CD14-positive monocyte (primary cell): Measurements from ENCODE around the gene CSNK1G3. TPM values are rescaled to one million over a fixed set of nuclear protein-coding genes. Genes with fewer than 3 reads are reported as not detected.

Source experiments
- DNase-seq, 3 donors: peaks; one replicate each; pipeline ENCODE4 v3.0.0-alpha.2; 2011 to 2022
- H2AFZ ChIP-seq: 2 replicates; pipeline ENCODE4 v1.6.0; 2012; ENCODE audit warnings: mild to moderate bottlenecking, low read depth, low read length, inconsistent platforms; ENCODE audit not compliant: insufficient read depth, poor library complexity, severe bottlenecking
- H3K27ac ChIP-seq, 2 donors: 1 replicate in 1 of 2; 2 replicates in 1 of 2; pipeline ENCODE4 v1.5.1; 2012 to 2013; ENCODE audit warnings: low read length in 2 of 2, control low read depth in 1 of 2, inconsistent platforms in 1 of 2, low read depth in 1 of 2, mild to moderate bottlenecking in 1 of 2
- H3K27me3 ChIP-seq, 2 donors: one replicate each; pipeline versions ENCODE4 v1.6.0 to v1.6.1; 2011 to 2013; ENCODE audit warnings: low read length in 2 of 2; ENCODE audit not compliant: control insufficient read depth in 2 of 2, insufficient read depth in 2 of 2
- H3K36me3 ChIP-seq, 2 donors: replicated peaks in 1 of 2; 1 replicate in 1 of 2; 2 replicates in 1 of 2; pipeline versions ENCODE4 v1.5.1 to v1.6.1; 2012 to 2013; ENCODE audit warnings: low read length in 2 of 2, control low read depth in 1 of 2, inconsistent platforms in 1 of 2, mild to moderate bottlenecking in 1 of 2; ENCODE audit not compliant: insufficient read depth in 2 of 2, control insufficient read depth in 1 of 2
- H3K4me1 ChIP-seq, 2 donors: 1 replicate in 1 of 2; 2 replicates in 1 of 2; pipeline versions ENCODE4 v1.5.1 to v1.6.1; 2012 to 2013; ENCODE audit warnings: low read length in 2 of 2, control low read depth in 1 of 2, inconsistent platforms in 1 of 2, mild to moderate bottlenecking in 1 of 2, moderate library complexity in 1 of 2; ENCODE audit not compliant: insufficient read depth in 2 of 2, control insufficient read depth in 1 of 2
- H3K4me2 ChIP-seq: replicated peaks from 2 replicates; pipeline ENCODE3; 2012; ENCODE audit warnings: low read length, moderate library complexity, mild to moderate bottlenecking; ENCODE audit not compliant: poor library complexity, severe bottlenecking; ENCODE audit errors: extremely low read depth
- H3K4me3 ChIP-seq, 3 experiments: fragments of 200-600 bp in 1 of 3; sonication (generic) in 1 of 3; replicated peaks in 1 of 3; 1 replicate in 2 of 3; 2 replicates in 1 of 3; pipeline ENCODE4 v1.5.1; 2011 to 2013; ENCODE audit warnings: low read length in 3 of 3, mild to moderate bottlenecking in 3 of 3, control low read depth in 2 of 3, low read depth in 2 of 3, inconsistent platforms in 1 of 3, moderate library complexity in 1 of 3
- H3K79me2 ChIP-seq: 2 replicates; pipeline ENCODE4 v1.6.0; 2012; ENCODE audit warnings: mild to moderate bottlenecking, control low read depth, inconsistent platforms, low read length, moderate library complexity; ENCODE audit not compliant: insufficient read depth
- H3K9ac ChIP-seq: 2 replicates; pipeline ENCODE4 v1.6.0; 2017; ENCODE audit warnings: low read length, mild to moderate bottlenecking; ENCODE audit not compliant: insufficient read depth, poor library complexity, severe bottlenecking
- H3K9me3 ChIP-seq, 2 donors: replicated peaks in 1 of 2; 1 replicate in 1 of 2; 2 replicates in 1 of 2; pipeline versions ENCODE4 v1.5.1 to v1.6.1; 2012 to 2013; ENCODE audit warnings: low read length in 2 of 2, control low read depth in 1 of 2; ENCODE audit not compliant: control insufficient read depth in 1 of 2, insufficient read depth in 1 of 2
- H4K20me1 ChIP-seq: 2 replicates; pipeline ENCODE4 v1.6.0; 2012; ENCODE audit warnings: mild to moderate bottlenecking, low read length, control low read depth, moderate library complexity; ENCODE audit not compliant: insufficient read depth
- H3K27ac Mint-ChIP-seq, 7 donors: one replicate each; pipeline ENCODE4 v1.8.0; 2020; ENCODE audit warnings: mild to moderate bottlenecking in 7 of 7, mixed read lengths in 7 of 7, moderate library complexity in 6 of 7, inconsistent platforms in 2 of 7
- H3K27me3 Mint-ChIP-seq, 3 donors: one replicate each; pipeline ENCODE4 v1.8.0; 2021 to 2022; ENCODE audit warnings: low read depth in 3 of 3, mild to moderate bottlenecking in 3 of 3, mixed read lengths in 3 of 3, moderate library complexity in 3 of 3, inconsistent platforms in 1 of 3
- H3K36me3 Mint-ChIP-seq, 2 donors: one replicate each; pipeline ENCODE4 v1.8.0; 2020; ENCODE audit warnings: mixed read lengths in 2 of 2, inconsistent platforms in 1 of 2, mild to moderate bottlenecking in 1 of 2
- H3K4me1 Mint-ChIP-seq: one replicate; pipeline ENCODE4 v1.8.0; 2020; ENCODE audit warnings: mild to moderate bottlenecking, mixed read lengths
- H3K4me3 Mint-ChIP-seq, 2 donors: one replicate each; pipeline ENCODE4 v1.8.0; 2020; ENCODE audit warnings: mild to moderate bottlenecking in 2 of 2, mixed read lengths in 2 of 2, moderate library complexity in 1 of 2
- H3K9me3 Mint-ChIP-seq, 7 donors: one replicate each; pipeline ENCODE4 v1.8.0; 2020 to 2022; ENCODE audit warnings: mixed read lengths in 7 of 7, mild to moderate bottlenecking in 6 of 7, moderate library complexity in 6 of 7, inconsistent platforms in 2 of 7
- CTCF ChIP-seq: fragments of 200-600 bp; IDR thresholded peaks from one replicate; pipeline ENCODE4 v1.8.0; 2022; ENCODE audit warnings: antibody characterized with exemption, mild to moderate bottlenecking
- WGBS: methylation state at CpG from one replicate; pipeline ENCODE4 v1.1.5; 2013; ENCODE audit warnings: missing lambda C conversion rate; ENCODE audit not compliant: insufficient coverage; 5-methylcytosine and 5-hydroxymethylcytosine counted together
- intact Hi-C, 2 donors: fragments of 100-400 bp; cut with micrococcal nuclease; formaldehyde crosslinking; loops; one replicate each; pipeline versions ENCODE4 v1.15.0 to v1.15.1; 2023
- polyA plus RNA-seq, 3 donors: library from polyadenylated mRNA; depleted of rRNA in 1 of 3; unstranded in 2 of 3; stranded (reverse) in 1 of 3; fragments of 300-500 nt in 2 of 3; fragments of >200 nt in 1 of 3; fragmentation: Illumina TruSeq in 2 of 3; gene quantifications; 1 replicate in 2 of 3; 2 replicates in 1 of 3; pipeline ENCODE4 v1.2.3, GENCODE V29; 2012 to 2021

Gene CSNK1G3
- polyA plus RNA-seq, 3 donors: 10.8 to 22.3 (median 17.1) TPM

- no peak overlapping the region for H3K4me3 ChIP-seq
- no peak for TF ChIP-seq CTCF
- no peaks in the 10 kb centered on the region for H3K27me3 Mint-ChIP-seq
- intact Hi-C loops: no loop called here
- no peaks in the 10 kb centered on the region for H3K9me3 Mint-ChIP-seq
- H4K20me1 ChIP-seq: no peaks in the 10 kb centered on the region
- no peaks in the 10 kb centered on the region for H3K27me3 ChIP-seq
- H3K79me2 ChIP-seq: no peaks in the 10 kb centered on the region
- H3K27ac Mint-ChIP-seq: no peak overlapping the region
- H3K36me3 ChIP-seq: peaks cover 13 to 46% of the 10 kb centered on the region in 2 donors
- no peak overlapping the region for H3K4me2 ChIP-seq
- no peak overlapping the region for H3K9ac ChIP-seq
- no peaks in the 10 kb centered on the region for H3K4me1 ChIP-seq
- no CpG with 5 or more reads among the region's 2 CpGs for WGBS
- no peak for DNase-seq
- H2AFZ ChIP-seq: no peak overlapping the region
- H3K9me3 ChIP-seq: no peaks in the 10 kb centered on the region
- no peak overlapping the region for H3K27ac ChIP-seq
- peaks cover 2% of the 10 kb centered on the region for H3K4me1 Mint-ChIP-seq
- peaks cover 37 to 44% of the 10 kb centered on the region in 2 donors for H3K36me3 Mint-ChIP-seq
- no peak overlapping the region for H3K4me3 Mint-ChIP-seq
These were observed 89.6 kb downstream of the CSNK1G3 start for GRCh38 chr5:123601610-123602009.

- Mint-ChIP-seq H3K27ac (no peak overlapping the region), H3K4me1 (peaks cover 2% of the 10 kb centered on the region), H3K9me3 (no peaks in the 10 kb centered on the region), H3K27me3 (no peaks in the 10 kb centered on the region), H3K36me3 (peaks cover 39 to 44% of the 10 kb centered on the region in 2 donors), H3K4me3 (no peak overlapping the region)
- Histone ChIP-seq H2AFZ (no peak overlapping the region), H3K27me3 (no peaks in the 10 kb centered on the region), H4K20me1 (no peaks in the 10 kb centered on the region), H3K4me3 (no peak overlapping the region), H3K9me3 (no peaks in the 10 kb centered on the region), H3K79me2 (no peaks in the 10 kb centered on the region), H3K4me2 (no peak overlapping the region), H3K27ac (no peak overlapping the region), H3K9ac (no peak overlapping the region), H3K36me3 (peaks cover 19 to 57% of the 10 kb centered on the region in 2 donors), H3K4me1 (no peaks in the 10 kb centered on the region)
- TF ChIP-seq CTCF: no peak
- DNase-seq: no peak
- intact Hi-C loops: no loop called here
These were observed 93.8 kb downstream of the CSNK1G3 start for GRCh38 chr5:123605822-123606221.
